Measurements from ENCODE around the gene SOBP.

Gene SOBP

GRCh38 chr6:107587451-107587850, 97.5 kb downstream of the SOBP start:
- DNase-seq (ENCODE audit: low read depth in 2 of 2), result no peak

DNA sequence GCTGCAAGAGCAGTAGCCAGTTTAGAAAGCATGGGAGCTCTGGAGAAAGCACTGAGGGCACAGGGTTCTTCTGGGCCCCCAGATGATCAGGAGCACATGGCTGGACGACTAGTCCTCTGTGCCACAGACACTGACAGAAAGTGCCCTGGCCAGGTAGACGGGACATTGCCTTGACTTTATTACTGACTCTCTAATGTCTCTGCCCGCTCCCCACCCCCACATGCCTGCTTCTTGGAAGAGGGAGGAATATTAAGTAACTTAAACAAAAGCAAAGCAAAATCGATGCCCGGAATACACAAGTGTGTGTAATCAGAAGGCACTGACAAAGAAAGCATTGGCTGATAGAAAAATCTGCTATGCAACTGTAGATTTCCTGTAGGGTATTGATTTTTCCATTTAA, 99.3 kb downstream of the SOBP start:
- no peak for DNase-seq (ENCODE audit: low read depth in 2 of 2)

DNA sequence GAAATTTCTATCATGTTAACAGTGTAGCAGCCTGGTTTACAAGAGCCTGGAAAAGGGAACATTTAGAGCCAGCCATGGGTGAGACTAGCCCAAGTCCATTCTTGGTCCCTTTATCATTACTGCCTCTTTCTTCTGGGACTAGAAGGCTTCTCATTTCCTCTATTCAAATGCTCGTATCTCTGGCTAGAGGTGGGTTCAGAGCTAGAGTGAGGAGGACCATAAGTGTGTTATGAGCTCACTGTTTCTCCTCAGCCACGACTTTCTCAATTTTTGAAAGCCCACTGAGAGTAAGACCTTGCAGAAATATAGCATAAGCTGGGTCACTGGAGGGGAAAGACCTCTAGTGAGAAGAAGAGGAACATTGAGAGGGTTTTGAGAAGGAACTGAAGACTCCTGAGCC, 100.0 kb downstream of the SOBP start:
- no peak for DNase-seq (ENCODE audit: low read depth in 2 of 2)

- DNase-seq (ENCODE audit: low read depth in 2 of 2), result no peak
Observed at GRCh38 chr6:107590378-107590777, 100.5 kb downstream of the SOBP start.

DNA sequence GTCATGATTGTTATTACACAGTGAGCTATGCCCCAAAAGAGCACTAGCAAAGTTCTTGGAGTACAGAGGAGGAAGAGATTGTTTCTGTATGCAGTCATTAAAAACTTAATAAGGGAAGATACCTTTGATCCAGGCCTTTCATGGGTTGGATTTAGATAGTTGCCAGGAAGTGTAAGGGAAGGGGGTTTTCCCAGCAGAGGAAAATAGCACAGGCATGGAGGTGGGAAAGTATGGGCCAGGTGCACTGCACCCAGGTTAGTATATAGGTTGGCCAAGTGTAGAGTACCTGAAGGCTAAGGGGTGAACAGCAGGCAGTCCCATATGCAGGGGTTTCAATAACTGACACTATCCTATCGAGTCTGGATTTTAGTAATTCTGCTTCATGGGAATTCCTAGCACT, 101.4 kb downstream of the SOBP start:
- DNase-seq (ENCODE audit: low read depth in 2 of 2), result no peak

- no peak for DNase-seq (ENCODE audit: low read depth in 2 of 2)
Observed at GRCh38 chr6:107592806-107593205, 102.9 kb downstream of the SOBP start.

GRCh38 chr6:107594736-107595135, 104.8 kb downstream of the SOBP start:
- no peak for DNase-seq (ENCODE audit: low read depth in 2 of 2)

GRCh38 chr6:107598091-107598490, 108.2 kb downstream of the SOBP start:
- no peak for DNase-seq (ENCODE audit: low read depth in 2 of 2)

- DNase-seq (ENCODE audit: low read depth in 2 of 2), result no peak
Observed at GRCh38 chr6:107599043-107599442, 109.1 kb downstream of the SOBP start.

DNA sequence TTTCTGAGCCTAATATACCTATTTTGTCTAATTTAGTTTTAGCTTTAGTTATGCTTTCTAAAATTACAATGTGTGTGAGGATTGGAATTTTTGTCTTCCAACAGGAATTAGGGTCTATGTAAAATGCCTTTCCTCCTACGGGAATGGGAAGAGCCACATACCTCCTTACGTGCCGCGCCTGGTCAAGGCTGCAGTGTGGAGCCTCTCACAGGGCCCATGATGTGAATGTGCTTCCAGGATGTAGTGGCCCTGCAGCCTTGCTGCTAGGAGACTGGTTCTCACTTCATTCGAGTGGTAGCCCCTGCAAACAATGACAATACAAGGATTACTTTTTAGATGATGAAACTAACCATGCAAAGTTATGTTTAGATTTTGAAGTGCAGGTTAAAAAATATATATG, 110.2 kb downstream of the SOBP start:
- DNase-seq (ENCODE audit: low read depth in 2 of 2), result no peak

DNA sequence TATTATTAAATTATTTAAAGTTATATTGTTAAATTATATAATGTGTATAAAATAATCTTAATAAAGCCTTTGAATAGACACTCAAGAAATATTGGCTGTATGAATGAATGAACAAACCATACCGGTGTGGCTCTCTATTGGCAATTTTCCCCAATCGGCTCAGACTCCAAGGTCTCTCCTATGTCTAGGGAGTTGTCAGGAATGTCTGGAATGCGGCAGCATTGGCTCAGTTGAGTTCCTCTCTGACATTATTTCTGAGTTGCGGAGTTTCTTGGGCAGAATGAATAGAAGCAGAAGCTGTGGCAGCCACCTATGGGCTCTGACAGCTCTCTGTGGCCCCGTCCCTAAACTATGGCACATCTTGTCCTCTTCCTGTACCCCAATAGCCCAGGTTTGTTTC, 111.0 kb downstream of the SOBP start:
- DNase-seq (ENCODE audit: low read depth in 2 of 2), result no peak

GRCh38 chr6:107601406-107601805, 111.5 kb downstream of the SOBP start:
- no peak for DNase-seq (ENCODE audit: low read depth in 2 of 2)

DNA sequence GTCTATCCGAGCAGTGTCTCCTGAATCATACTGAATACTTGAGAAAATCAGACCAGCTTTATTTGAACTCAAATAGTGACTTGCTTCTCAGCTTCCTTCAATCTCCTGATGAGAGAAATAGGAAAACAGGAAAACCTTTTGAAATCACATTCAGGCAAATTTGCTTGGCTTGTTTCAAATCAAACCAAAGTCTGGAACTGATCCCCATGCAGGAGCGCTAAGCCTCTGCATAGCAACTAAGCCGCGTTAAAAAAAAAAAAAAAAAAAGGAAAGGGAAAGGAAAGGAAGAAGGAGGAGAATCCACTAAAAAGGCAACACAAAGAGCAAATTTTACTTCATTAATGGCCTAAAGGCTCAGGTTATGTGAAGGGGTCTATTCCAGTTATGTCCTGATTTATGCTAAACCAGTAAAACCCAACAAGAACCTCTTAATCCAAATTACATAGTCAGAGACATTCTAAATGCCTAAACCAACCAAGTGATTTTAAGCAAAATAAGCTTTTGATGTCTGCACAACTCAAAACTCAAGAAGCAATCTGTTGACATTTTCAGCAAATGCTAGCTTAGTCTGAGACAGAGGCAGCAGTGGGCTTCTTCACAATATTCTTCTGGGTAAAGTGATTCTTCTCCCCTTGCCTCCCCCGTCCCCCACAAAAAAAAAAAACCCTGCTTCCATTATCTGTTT, 112.5 kb downstream of the SOBP start:
- no peak for DNase-seq (ENCODE audit: low read depth in 2 of 2)

DNA sequence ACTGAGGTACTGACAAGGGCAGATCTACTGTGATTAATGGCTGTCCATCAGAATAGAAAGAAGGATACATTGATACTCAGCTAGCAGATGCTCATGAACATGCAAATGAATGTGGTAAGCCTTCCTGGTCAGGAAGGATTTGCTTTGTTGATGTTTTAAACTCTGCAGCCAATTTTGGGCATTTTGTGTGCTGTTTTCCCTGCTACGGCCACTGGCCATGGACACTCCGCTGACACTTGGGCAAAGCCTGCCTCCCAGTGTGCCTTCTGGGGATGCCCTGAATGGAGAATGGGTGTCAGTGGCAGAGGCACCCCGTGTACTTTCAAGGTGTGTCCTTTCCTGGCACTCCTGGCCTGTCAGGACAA, 113.1 kb downstream of the SOBP start:
- DNase-seq (ENCODE audit: low read depth in 2 of 2), result no peak

- DNase-seq (ENCODE audit: low read depth in 2 of 2), result no peak
Observed at GRCh38 chr6:107604549-107604948, 114.6 kb downstream of the SOBP start.

GRCh38 chr6:107606407-107606806, 116.5 kb downstream of the SOBP start:
- no peak for DNase-seq (ENCODE audit: low read depth in 2 of 2)

GRCh38 chr6:107607116-107607515, 117.2 kb downstream of the SOBP start:
- DNase-seq (ENCODE audit: low read depth in 2 of 2), result no peak

DNA sequence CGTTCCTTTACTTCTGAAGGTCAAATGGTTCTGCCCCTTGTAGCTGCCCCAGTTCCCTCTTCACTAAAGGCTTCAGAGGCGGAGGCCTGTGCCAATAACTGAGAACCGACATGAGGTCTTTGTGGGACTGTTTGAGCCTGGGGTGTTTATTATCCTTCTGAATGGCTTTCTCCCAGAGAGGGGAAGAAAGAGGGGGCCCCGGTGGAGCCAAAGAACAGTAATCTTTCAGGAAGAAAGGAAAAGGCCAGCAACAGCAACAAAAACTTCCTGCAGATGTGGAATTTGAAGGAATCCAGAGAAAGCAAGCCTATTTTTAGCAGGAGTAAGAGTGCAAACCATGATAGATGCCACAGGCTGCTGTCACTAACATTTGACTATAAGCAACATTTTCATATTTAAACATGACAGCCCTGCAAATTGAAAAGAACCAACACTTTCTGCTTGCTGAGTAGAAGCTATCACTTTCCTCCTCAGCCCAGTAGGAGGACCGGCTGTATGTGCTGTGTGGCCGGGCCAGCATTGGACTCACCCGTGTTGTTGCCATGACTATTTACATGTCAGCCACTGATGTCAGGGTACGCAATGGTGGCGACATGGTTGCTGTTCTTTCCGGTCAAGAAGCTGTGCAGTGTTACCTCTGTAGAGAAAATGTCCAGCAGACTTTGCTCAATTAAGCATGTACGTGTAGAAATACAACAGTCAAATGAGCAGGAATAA, 121.3 kb downstream of the SOBP start:
- no peak for DNase-seq (ENCODE audit: low read depth in 2 of 2)

- DNase-seq (ENCODE audit: low read depth in 2 of 2), result no peak
Observed at GRCh38 chr6:107612762-107613415, 123.0 kb downstream of the SOBP start.

DNA sequence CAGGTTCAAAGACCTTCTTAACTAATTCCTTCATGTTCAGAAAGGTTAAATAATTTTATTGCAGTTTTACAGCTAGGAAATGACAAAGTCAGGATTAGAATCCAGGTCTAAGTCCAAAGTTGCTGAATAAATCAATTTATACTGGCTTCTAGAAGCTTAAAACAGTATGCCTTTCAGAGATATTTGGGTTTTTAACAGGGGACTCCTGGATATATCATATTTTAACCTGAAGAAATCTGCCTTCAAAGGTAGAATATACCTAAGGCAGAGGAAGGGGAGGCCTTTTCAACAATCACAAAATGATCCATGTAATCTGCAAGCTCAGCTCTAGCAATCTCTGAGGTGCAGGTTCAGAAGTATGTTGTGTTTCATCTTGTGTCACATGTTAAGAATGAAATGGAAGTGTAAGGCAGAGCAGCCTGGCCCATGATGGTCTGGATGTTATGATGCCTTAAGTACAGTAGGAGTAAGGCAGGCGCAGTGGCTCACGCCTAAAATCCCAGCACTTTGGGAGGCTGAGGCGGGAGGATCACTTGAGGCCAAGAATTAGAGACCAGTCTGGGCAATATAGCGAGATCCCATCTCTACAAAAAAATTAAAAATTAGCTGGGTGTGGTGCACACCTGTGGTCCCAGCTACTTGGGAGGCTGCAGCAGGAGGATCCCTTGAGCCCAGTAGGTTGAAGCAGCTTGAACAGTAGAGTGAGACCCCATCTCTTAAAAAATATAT, 123.9 kb downstream of the SOBP start:
- no peak for DNase-seq (ENCODE audit: low read depth in 2 of 2)

- no peak for DNase-seq (ENCODE audit: low read depth in 2 of 2)
Observed at GRCh38 chr6:107614828-107615227, 124.9 kb downstream of the SOBP start.

DNA sequence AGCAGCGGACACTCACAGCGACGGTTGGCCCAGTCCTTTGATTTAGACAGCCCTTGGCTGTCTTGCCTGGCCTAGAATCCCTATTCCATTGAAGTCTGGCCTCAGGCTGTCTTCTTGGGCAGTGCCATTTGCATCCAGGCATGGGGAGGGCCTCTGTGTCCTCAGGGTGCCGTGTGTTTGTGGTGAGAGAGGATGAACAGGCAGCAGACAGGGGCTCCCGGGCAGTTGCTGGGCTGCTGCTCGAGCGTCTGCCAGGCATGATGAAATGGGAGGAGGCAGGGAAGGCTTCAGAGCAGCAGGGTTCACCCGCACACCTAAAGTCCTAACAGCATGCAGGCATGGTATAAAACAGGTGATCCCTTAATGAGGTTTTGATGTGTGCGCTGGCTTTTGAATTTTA, 126.9 kb downstream of the SOBP start:
- DNase-seq (ENCODE audit: low read depth in 2 of 2), result no peak

Data from stimulated activated CD4-positive, alpha-beta T cell treated with anti-CD3 and anti-CD28 coated beads, Interleukin-1b, Interleukin-23, amount 100 ng/mL, for 1 hour (primary cell).